Activated CD4-positive, alpha-beta memory T cell treated with anti-CD3 and anti-CD28 coated beads, Interleukin-2, amount 10 ng/mL, durations not matched to agents 7 days and 5 days (primary cell): ENCODE results near the gene NDUFB2. TPM values are rescaled to one million over a fixed set of nuclear protein-coding genes. Genes with fewer than 3 reads are reported as not detected.
"Not testable (repeated sequence)": the region's sequence is repeated elsewhere in the genome, so short reads cannot be mapped to it uniquely, and the experiment has no call there.

ENCODE experiments used
- CTCF ChIA-PET: fragments of 350-600 bp; sonication (Branson Sonifier 250); formaldehyde crosslinking; loops from one replicate; lab custom pipeline; 2021; ENCODE audit warnings: antibody characterized with exemption, inconsistent platforms; lab: Charles Lee
- POLR2A ChIA-PET: fragments of 350-600 bp; sonication (Branson Sonifier 250); formaldehyde crosslinking; loops from one replicate; lab custom pipeline; 2021; ENCODE audit warnings: antibody characterized with exemption; lab: Charles Lee
- DNase-seq: peaks from one replicate; pipeline ENCODE4 v3.0.0-alpha.2; 2020
- H3K27ac Mint-ChIP-seq: one replicate; pipeline ENCODE4 v1.8.0; 2021; ENCODE audit warnings: mild to moderate bottlenecking, mixed read lengths
- H3K27me3 Mint-ChIP-seq: one replicate; pipeline ENCODE4 v1.8.0; 2021; ENCODE audit warnings: mixed read lengths
- H3K36me3 Mint-ChIP-seq: one replicate; pipeline ENCODE4 v1.8.0; 2021; ENCODE audit warnings: low read depth, mixed read lengths
- H3K4me1 Mint-ChIP-seq: one replicate; pipeline ENCODE4 v1.8.0; 2021; ENCODE audit warnings: mixed read lengths
- H3K4me3 Mint-ChIP-seq: one replicate; pipeline ENCODE4 v1.8.0; 2021; ENCODE audit warnings: mild to moderate bottlenecking, mixed read lengths
- H3K9me3 Mint-ChIP-seq: one replicate; pipeline ENCODE4 v1.8.0; 2021; ENCODE audit warnings: mixed read lengths
- total RNA-seq, 2 experiments: library from RNA; stranded (reverse); gene quantifications; one replicate each; pipeline ENCODE4 v1.2.3, GENCODE V29; 2021

NDUFB2 gene
- total RNA-seq, 2 experiments from 2014 or later = 155 to 156 TPM

DNA sequence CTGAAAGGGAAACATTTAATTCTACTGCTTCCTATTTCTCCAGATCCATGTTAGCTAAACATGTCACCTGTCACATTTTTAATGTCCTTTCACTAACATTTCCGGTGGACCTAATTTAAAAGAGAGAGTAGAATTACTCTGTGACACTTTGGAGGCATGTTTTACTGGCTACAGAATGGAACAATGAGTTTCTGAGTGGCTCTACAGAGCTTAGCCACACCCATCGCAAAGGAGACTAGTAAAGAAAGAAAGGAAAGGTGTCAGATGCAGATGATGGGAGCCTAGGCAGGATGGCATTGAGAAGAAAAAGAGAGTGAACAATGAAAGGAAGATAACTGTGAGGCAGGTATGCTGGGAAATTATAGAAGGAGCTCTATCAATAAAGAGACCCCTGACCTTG is 35.9 kb downstream of the NDUFB2 start:
- CTCF ChIA-PET = interaction anchor here (0.8 kb wide), 1 partner anchor 236 kb away, joined by 3 read pairs; no protein-coding TSS in a partner anchor

DNA sequence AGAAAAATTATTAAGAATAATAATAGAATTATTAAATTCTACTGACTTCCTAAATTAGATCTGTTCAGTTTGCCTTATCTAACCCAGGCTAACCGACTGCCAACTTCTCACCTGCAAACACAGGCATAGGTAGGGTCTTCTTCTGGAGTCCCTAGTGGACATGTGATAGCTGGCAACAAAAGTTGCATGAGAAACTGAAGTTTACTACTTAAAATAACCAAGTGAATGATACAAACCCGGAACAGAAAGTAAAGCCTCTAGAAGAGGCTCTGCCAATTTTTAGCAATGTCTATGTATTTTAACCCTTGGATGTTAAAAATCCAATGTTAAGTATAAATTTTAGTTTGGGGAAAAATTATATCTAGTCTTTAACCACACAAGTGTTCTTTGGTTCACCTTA is 37.6 kb downstream of the NDUFB2 start:
- peaks cover 2% of the 10 kb centered on the region for H3K4me1 Mint-ChIP-seq
- peaks cover 13% of the 10 kb centered on the region for H3K36me3 Mint-ChIP-seq
- no peaks in the 10 kb centered on the region for H3K9me3 Mint-ChIP-seq
- POLR2A ChIA-PET = no interaction called here
- H3K27ac Mint-ChIP-seq = no peak overlapping the region
- no peaks in the 10 kb centered on the region for H3K27me3 Mint-ChIP-seq
- DNase-seq = no peak
- CTCF ChIA-PET = no interaction called here
- no peak overlapping the region for H3K4me3 Mint-ChIP-seq

More for the DNA sequence above, 35.9 kb downstream of the NDUFB2 start:
- POLR2A ChIA-PET = no interaction called here
- Mint-ChIP-seq H3K9me3 (no peaks in the 10 kb centered on the region), H3K27ac (no peak overlapping the region), H3K27me3 (no peaks in the 10 kb centered on the region), H3K4me3 (no peak overlapping the region), H3K4me1 (no peaks in the 10 kb centered on the region), H3K36me3 (peaks cover 6% of the 10 kb centered on the region)
- no peak for DNase-seq

DNA sequence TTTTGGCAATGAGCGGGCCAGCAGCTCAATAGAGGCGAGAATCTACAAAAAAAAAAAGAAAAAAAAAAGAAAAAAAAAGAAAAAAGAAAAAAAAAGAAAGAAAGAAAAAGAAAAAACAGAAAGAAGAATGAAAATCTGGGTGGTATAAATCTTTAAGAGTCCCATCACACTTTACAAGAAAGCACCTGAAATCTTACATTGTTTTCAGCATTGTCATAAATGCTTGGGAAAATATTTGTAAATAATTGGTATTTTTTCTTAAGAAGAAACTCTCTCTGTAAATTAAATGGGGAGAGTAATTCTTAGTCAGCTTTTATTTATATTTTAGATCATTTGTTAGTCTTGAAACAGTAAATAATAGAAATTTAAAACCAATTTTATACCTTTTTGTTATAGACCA is 38.2 kb downstream of the NDUFB2 start:
- ChIA-PET CTCF (no interaction called here), POLR2A (no interaction called here)
- no peak overlapping the region for H3K27ac Mint-ChIP-seq
- H3K4me1 Mint-ChIP-seq = peaks cover 2% of the 10 kb centered on the region
- peaks cover 15% of the 10 kb centered on the region for H3K36me3 Mint-ChIP-seq
- no peaks in the 10 kb centered on the region for H3K27me3 Mint-ChIP-seq
- DNase-seq = no peak
- no peak overlapping the region for H3K4me3 Mint-ChIP-seq
- H3K9me3 Mint-ChIP-seq = no peaks in the 10 kb centered on the region

DNA sequence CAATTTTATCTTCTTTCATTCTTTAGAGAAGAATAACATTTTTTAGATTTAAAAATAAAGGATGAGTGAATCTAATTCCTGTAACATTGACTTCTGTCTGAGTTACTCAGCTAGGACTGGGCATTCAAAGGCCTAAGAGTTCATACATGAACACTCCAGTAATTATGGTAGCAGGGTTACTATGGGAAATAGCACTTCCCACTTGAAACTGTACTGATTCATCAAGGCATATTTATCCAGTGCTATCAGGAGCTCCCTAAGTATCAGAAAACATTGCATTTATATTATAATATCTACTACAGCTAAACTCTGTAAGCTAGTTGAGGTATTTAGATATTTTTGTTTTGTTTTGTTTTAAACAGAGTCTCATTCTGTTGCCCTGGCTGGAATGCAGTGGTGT is 41.8 kb downstream of the NDUFB2 start:
- ChIA-PET POLR2A (no interaction called here), CTCF (interaction anchor here (1.3 kb wide), 1 partner anchor 12 kb away, joined by 3 read pairs; no protein-coding TSS in a partner anchor)
- Mint-ChIP-seq H3K36me3 (peaks cover 18% of the 10 kb centered on the region), H3K4me1 (peaks cover 2% of the 10 kb centered on the region), H3K9me3 (peaks cover 2% of the 10 kb centered on the region), H3K4me3 (no peak overlapping the region), H3K27me3 (no peaks in the 10 kb centered on the region), H3K27ac (no peak overlapping the region)
- no peak for DNase-seq

DNA sequence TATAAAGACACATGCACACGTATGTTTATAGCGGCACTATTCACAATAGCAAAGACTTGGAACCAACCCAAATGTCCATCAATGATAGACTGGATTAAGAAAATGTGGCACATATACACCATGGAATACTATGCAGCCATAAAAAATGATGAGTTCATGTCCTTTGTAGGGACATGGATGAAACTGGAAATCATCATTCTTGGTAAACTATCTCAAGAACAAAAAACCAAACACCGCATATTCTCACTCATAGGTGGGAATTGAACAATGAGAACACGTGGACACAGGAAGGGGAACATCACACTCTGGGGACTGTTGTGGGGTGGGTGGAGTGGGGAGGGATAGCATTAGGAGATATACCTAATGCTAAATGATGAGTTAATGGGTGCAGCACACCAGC is 46.7 kb downstream of the NDUFB2 start:
- H3K36me3 Mint-ChIP-seq = peaks cover 19% of the 10 kb centered on the region
- POLR2A ChIA-PET, H3K27ac Mint-ChIP-seq: not testable (repeated sequence)

DNA sequence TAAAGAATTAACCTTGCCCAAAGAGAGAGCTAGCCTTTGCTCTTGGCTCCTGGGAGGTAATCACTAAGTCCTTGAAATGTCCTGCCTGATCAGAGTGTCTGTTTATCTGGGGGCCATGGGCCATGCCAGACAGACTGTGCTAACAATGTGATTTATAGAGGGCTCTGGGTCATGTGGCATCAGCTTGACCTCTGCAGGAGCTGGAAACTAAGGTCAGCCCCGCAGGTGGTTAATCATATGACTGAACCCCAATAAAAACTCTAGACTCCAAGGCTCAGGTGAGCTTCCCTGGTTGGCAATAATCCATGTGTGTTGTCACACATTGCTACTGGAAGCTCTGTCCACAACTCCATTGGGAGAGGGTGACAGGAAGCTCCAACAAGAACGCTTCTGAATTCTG is 47.5 kb downstream of the NDUFB2 start:
- CTCF ChIA-PET = interaction anchor here (0.6 kb wide), 1 partner anchor 48 kb away, joined by 3 read pairs; no protein-coding TSS in a partner anchor
- no peaks in the 10 kb centered on the region for H3K27me3 Mint-ChIP-seq
- peaks cover 2% of the 10 kb centered on the region for H3K9me3 Mint-ChIP-seq
- POLR2A ChIA-PET = no interaction called here
- H3K36me3 Mint-ChIP-seq = peaks cover 13% of the 10 kb centered on the region
- H3K4me3 Mint-ChIP-seq = no peak overlapping the region
- DNase-seq = no peak
- H3K27ac Mint-ChIP-seq = no peak overlapping the region
- no peaks in the 10 kb centered on the region for H3K4me1 Mint-ChIP-seq

More for the DNA sequence above, 46.7 kb downstream of the NDUFB2 start:
- H3K4me1 Mint-ChIP-seq, H3K27me3 Mint-ChIP-seq, CTCF ChIA-PET, H3K4me3 Mint-ChIP-seq, DNase-seq, H3K9me3 Mint-ChIP-seq: not testable (repeated sequence)

DNA sequence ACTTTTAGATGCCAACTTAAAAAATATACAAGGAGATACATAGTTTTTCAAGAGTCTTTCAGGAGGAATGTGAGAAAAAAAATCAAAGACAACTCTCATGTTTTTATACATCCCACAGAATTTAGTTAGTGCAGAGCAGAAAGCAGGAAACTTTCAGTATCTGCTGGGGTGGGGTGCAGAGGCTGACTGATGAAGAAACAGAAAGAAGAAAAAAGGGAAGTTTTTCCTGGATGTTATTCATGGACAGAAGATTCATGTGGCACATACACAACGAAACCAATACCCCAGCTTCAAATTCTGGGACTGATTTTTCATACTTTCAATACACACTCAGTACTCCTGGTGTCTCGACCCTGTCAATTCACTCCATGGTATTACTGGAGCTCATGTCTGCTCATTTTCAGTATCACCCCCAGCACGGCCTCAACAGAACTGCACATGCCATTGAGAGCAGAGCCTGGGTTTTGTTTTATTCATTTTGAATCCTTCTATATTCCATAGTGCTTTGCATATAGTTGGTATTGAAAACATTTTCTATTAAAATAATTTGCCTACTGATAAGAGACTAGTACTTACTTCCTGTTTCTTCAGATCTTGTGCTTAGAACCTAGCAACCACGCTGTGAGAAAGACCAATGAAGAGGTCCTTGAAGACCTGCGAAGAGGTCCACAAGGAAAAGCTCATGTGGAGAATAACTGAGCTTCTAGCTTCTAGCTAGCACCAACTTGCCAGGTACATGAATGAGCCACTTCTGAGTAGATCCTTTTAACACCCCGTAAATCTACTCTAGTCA is 49.0 kb downstream of the NDUFB2 start:
- Mint-ChIP-seq H3K4me1 (no peaks in the 10 kb centered on the region), H3K27me3 (no peaks in the 10 kb centered on the region), H3K36me3 (peaks cover 10% of the 10 kb centered on the region), H3K27ac (no peak overlapping the region), H3K4me3 (no peak overlapping the region), H3K9me3 (peaks cover 2% of the 10 kb centered on the region)
- ChIA-PET POLR2A (no interaction called here), CTCF (no interaction called here)
- no peak for DNase-seq

DNA sequence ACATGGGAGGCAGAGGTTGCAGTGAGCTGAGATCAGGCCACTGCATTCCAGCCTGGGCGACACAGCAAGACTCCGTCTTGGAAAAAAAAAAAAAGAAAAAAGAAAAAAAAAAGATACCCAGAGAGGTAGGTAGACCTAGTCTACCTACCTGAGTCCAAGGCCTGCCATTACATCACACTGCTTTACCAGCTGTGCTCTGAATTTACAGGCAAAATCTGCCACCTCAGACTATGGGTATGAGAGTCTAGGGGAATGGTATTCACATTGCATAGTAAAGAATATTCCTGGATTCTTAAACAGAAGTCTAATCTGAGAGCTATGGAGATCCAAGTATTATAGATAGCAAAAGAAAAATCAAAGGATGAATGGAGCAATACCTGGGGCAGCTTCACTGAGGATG is 50.2 kb downstream of the NDUFB2 start:
- H3K9me3 Mint-ChIP-seq = peaks cover 2% of the 10 kb centered on the region
- POLR2A ChIA-PET = no interaction called here
- H3K4me1 Mint-ChIP-seq = no peaks in the 10 kb centered on the region
- H3K36me3 Mint-ChIP-seq = peaks cover 10% of the 10 kb centered on the region
- DNase-seq = no peak
- no peak overlapping the region for H3K27ac Mint-ChIP-seq
- no peaks in the 10 kb centered on the region for H3K27me3 Mint-ChIP-seq
- CTCF ChIA-PET = no interaction called here
- no peak overlapping the region for H3K4me3 Mint-ChIP-seq

DNA sequence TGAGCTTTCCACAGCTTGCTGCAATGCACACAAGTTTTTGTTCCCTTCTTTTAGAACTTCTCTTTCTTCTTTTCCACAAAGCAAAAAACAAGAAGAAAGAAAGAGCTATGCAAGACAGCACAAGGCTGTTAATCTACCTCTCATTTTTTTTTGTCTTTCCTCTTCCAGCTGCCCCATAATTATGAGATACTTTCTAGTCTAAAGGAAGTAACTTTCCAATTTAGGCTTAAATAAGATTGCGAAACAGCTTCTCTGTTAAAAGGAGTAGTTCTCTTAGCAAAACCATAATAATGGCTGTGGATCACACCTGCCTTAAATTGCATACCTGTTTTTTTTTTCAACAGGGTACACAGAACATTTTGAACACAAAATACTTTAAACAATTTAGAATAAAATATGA is 56.0 kb downstream of the NDUFB2 start:
- Mint-ChIP-seq H3K4me3 (no peak overlapping the region), H3K36me3 (peaks cover 8% of the 10 kb centered on the region), H3K9me3 (no peaks in the 10 kb centered on the region), H3K4me1 (no peaks in the 10 kb centered on the region), H3K27ac (no peak overlapping the region), H3K27me3 (no peaks in the 10 kb centered on the region)
- POLR2A ChIA-PET = interaction anchor here (0.9 kb wide), 1 partner anchor 24 kb away, joined by 3 read pairs; no protein-coding TSS in a partner anchor
- DNase-seq = no peak
- CTCF ChIA-PET = no interaction called here

DNA sequence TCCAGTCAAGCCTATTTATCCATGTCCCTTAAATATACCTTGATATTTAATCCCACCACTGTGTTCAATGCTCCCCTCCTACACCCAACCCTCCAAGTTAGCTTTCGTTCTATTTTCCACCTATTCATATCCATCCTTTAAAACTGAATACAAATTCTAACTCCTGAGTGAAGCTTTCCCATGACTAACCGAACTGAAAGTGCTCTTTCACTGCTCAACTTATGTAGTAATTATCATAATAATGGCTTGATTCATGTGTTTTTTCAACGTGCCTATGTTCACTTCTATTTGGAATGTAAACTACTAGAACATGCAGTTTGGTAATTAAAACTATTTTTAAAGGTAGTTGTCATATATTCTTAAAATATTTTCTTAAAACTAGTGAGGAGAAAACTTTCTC is 58.0 kb downstream of the NDUFB2 start:
- H3K4me3 Mint-ChIP-seq = no peak overlapping the region
- ChIA-PET POLR2A (no interaction called here), CTCF (no interaction called here)
- no peak overlapping the region for H3K27ac Mint-ChIP-seq
- H3K4me1 Mint-ChIP-seq = no peaks in the 10 kb centered on the region
- peaks cover 1% of the 10 kb centered on the region for H3K9me3 Mint-ChIP-seq
- peaks cover 7% of the 10 kb centered on the region for H3K36me3 Mint-ChIP-seq
- no peaks in the 10 kb centered on the region for H3K27me3 Mint-ChIP-seq
- DNase-seq = no peak

Other genes with a start within 250 kb of the NDUFB2 start
- 100 to 1,000 TPM; 119 to 122 TPM for gene MKRN1, start 217.2 kb upstream of the NDUFB2 start, total RNA-seq
- not detected for gene DENND2A, start 55.9 kb upstream of the NDUFB2 start, total RNA-seq
- gene ADCK2, start 23.8 kb upstream of the NDUFB2 start, total RNA-seq = 10 to 100 TPM; 23.4 to 23.9 TPM
- 10 to 100 TPM; 30.3 to 30.9 TPM for gene BRAF, start 228.2 kb downstream of the NDUFB2 start, total RNA-seq